ENCODE results near the gene PHF5A.
"Not testable (repeated sequence)": the region's sequence is repeated elsewhere in the genome, so short reads cannot be mapped to it uniquely, and the experiment has no call there.

The PHF5A gene

GRCh38 chr22:41442240-41442792 lies 26.2 kb downstream of the PHF5A start:
- DNase-seq (ENCODE audit: low read depth, low spot score): no peak
- H3K4me3 ChIP-seq (ENCODE audit: low read depth, low read length): no peak overlapping the region
- in situ Hi-C loops (cut with HindIII; ENCODE audit: low sequenced_read_pairs): no loop called here
- TF ChIP-seq, protein P1, sequence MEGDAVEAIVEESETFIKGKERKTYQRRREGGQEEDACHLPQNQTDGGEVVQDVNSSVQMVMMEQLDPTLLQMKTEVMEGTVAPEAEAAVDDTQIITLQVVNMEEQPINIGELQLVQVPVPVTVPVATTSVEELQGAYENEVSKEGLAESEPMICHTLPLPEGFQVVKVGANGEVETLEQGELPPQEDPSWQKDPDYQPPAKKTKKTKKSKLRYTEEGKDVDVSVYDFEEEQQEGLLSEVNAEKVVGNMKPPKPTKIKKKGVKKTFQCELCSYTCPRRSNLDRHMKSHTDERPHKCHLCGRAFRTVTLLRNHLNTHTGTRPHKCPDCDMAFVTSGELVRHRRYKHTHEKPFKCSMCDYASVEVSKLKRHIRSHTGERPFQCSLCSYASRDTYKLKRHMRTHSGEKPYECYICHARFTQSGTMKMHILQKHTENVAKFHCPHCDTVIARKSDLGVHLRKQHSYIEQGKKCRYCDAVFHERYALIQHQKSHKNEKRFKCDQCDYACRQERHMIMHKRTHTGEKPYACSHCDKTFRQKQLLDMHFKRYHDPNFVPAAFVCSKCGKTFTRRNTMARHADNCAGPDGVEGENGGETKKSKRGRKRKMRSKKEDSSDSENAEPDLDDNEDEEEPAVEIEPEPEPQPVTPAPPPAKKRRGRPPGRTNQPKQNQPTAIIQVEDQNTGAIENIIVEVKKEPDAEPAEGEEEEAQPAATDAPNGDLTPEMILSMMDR (IDR thresholded peaks at IDR 0.05; ENCODE audit: low read depth, low read length): no peak

GRCh38 chr22:41440511-41440910 lies 28.0 kb downstream of the PHF5A start:
- H3K4me3 ChIP-seq (ENCODE audit: low read depth, low read length); in situ Hi-C loops (cut with HindIII; ENCODE audit: low sequenced_read_pairs); DNase-seq (ENCODE audit: low read depth, low spot score): not testable (repeated sequence)

- DNase-seq (ENCODE audit: low read depth, low spot score): no peak
- TF ChIP-seq, protein P1 (IDR thresholded peaks at IDR 0.05; ENCODE audit: low read depth, low read length): no peak
- in situ Hi-C loops (cut with HindIII; ENCODE audit: low sequenced_read_pairs): no loop called here
- no peak overlapping the region for H3K4me3 ChIP-seq (ENCODE audit: low read depth, low read length)
Observed at GRCh38 chr22:41437198-41437597, 31.3 kb downstream of the PHF5A start.

DNA sequence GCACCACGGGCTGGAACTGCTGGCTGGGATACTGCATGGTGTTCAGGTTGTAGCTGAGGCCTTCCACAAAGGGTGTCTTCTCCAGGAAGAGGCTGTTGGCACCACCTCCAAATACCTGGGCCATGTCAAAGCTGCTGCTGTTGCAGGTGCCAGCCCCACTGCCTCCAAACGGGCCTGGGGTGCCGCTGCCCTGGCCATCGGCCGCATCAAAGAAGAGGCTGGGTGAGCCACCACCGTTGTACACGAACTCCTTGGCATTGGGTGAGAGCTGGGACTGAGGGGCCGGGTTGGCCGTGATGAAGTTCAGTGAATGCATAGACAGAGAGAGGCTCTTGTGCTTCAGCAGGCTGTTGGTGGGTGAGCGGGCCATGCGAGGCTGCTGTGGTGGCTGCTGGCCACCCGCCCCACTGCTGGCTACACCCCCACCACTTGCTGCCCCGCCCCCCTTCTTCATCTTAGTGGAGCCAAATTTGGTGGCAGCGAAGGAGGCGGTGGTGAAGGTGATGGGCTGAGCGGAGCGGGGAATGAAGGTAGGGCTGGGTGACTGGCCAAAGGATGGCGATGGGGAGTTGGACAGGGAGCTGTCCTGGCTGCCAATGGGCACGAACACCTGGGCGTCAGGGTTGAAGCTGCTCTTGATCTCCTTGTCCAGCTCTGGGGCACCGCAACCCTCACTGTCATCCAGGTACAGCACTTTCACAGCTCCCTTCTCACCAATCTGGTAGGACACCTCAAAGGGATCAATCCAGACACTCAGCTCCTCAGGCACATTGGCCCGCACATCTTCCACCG lies 32.0 kb downstream of the PHF5A start:
- TF ChIP-seq, protein P1 (IDR thresholded peaks at IDR 0.05; ENCODE audit: low read depth, low read length): no peak
- DNase-seq (ENCODE audit: low read depth, low spot score): no peak
- in situ Hi-C loops (cut with HindIII; ENCODE audit: low sequenced_read_pairs): no loop called here
- no peak overlapping the region for H3K4me3 ChIP-seq (ENCODE audit: low read depth, low read length)

DNA sequence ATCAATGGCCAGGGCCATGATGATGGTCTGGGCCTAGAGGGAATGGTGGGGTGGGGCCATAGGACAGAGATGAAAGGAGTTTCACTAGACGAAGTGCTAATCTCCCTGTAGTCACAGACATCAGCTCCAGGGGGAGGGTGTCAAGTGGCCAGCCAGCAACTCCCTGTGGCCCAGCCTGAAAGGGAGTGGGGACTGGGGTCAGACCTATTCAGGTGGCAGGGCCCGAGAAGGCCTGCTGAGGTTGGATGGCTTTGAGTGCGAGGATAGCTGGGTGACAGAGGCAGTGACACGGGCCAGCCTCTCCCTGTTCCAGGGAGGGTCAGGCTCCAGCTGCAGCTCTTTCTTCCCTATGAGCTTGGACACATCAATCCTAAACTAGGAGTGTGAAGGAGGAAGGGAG lies 32.9 kb downstream of the PHF5A start:
- in situ Hi-C loops (cut with HindIII; ENCODE audit: low sequenced_read_pairs): no loop called here
- DNase-seq (ENCODE audit: low read depth, low spot score): no peak
- no peak overlapping the region for H3K4me3 ChIP-seq (ENCODE audit: low read depth, low read length)
- TF ChIP-seq, protein P1 (IDR thresholded peaks at IDR 0.05; ENCODE audit: low read depth, low read length): no peak

DNA sequence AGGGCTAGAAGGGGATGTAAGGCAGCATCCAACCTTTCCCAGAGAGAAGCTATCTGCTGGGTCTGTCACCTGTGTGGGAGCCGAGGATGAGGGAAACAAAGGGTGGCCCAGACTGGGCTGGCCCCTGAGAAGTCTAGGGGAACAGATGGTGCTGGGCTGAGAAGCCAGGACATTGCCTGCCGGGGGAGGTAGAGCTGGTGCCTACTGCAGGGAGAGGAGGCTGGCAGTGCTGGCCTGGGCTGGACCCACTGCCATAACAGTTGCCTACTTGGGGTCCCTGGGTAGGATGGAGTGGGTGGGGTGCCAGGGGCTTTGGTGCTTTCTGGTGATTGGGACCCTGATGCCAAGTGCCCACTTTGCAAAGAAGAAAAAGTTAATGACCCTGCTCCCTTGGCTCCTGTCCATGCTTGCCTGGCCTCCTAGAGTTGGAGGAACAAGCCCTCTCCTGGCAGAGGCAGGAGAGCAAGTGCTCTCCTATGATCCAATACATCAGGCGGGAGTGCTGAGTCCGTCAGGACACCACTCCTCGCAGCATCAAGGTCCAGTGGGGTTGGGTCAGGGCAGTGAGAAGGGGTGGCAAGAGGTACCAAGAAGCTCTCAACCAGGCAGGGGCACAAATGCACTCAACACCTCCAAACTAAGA lies 34.0 kb downstream of the PHF5A start:
- DNase-seq (ENCODE audit: low read depth, low spot score); H3K4me3 ChIP-seq (ENCODE audit: low read depth, low read length); in situ Hi-C loops (cut with HindIII; ENCODE audit: low sequenced_read_pairs): not testable (repeated sequence)

GRCh38 chr22:41433480-41433879 lies 35.0 kb downstream of the PHF5A start:
- in situ Hi-C loops (cut with HindIII; ENCODE audit: low sequenced_read_pairs); DNase-seq (ENCODE audit: low read depth, low spot score); H3K4me3 ChIP-seq (ENCODE audit: low read depth, low read length): not testable (repeated sequence)

DNA sequence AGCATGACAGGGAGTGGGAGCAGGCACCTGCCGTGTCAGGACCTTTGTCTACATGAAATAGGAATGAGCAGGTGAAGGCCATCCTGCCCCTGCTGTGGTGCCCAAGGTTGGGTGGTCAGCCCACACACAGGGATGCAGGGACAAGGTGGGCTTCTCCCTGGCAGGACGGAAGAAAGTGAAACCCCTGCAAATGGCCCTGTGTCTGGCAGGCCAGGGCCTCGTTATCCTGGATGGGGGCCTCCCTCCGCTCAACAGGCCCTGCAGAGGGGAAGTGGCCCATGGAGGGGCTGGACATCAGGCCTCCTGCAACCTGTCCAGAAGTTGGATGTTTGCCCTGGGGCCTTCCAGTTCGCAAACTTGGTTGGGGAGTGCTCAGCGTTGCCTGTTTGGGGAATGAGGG lies 36.8 kb downstream of the PHF5A start:
- TF ChIP-seq, protein P1 (IDR thresholded peaks at IDR 0.05; ENCODE audit: low read depth, low read length): no peak

More for the DNA sequence above, 36.8 kb downstream of the PHF5A start:
- DNase-seq (ENCODE audit: low read depth, low spot score): no peak
- in situ Hi-C loops (cut with HindIII; ENCODE audit: low sequenced_read_pairs): no loop called here
- no peak overlapping the region for H3K4me3 ChIP-seq (ENCODE audit: low read depth, low read length)

All from astrocyte of the spinal cord (primary cell).